Left ventricle myocardium superior (tissue), 1 donor: ENCODE data around the gene FAM118A. TPM values are rescaled to one million over a fixed set of nuclear protein-coding genes. Genes with fewer than 3 reads are reported as not detected.
A peak's percentile ranks its signal among the peaks of the same experiment; 100 is the strongest.
"Not testable (repeated sequence)": the region's sequence is repeated elsewhere in the genome, so short reads cannot be mapped to it uniquely, and the experiment has no call there.

Source experiments
- ATAC-seq: fragments of 200-7000 bp; cut with Tn5 transposase; one replicate; pipeline ENCODE4 v1.9.1; 2020; ENCODE audit warnings: mild to moderate bottlenecking, moderate library complexity
- DNase-seq: peaks from one replicate; pipeline ENCODE4 v3.0.0-alpha.2; 2020
- intact Hi-C: fragments of 100-400 bp; cut with micrococcal nuclease; formaldehyde crosslinking; loops from one replicate; pipeline ENCODE4 v1.11.0; 2022
- total RNA-seq: library from RNA; stranded (reverse); fragmentation: NEBNext Ultra II Directional; extraction: Animal tissue kit (Norgen Biotek cat#: 25700); gene quantifications from one replicate; pipeline ENCODE4 v1.2.1, GENCODE V29; 2021
- donor health status: DM: no; HTN: yes; CAD: no; lungs with severe emphysema.

Gene FAM118A
- total RNA-seq, 1 donor from 2014 or later: 20.7 TPM

- ATAC-seq, DNase-seq, intact Hi-C loops: not testable (repeated sequence)
These were observed 32.0 kb upstream of the FAM118A start for GRCh38 chr22:45277720-45278119.

- DNase-seq: no peak
- intact Hi-C loops: no loop called here
- no peak for ATAC-seq
These were observed 31.6 kb upstream of the FAM118A start for GRCh38 chr22:45278125-45278524.

GRCh38 chr22:45280587-45280980, 29.1 kb upstream of the FAM118A start:
- intact Hi-C loops: no loop called here
- DNase-seq (no peak), ATAC-seq (no peak)

- DNase-seq: no peak
- no peak for ATAC-seq
- intact Hi-C loops: no loop called here
These were observed 28.7 kb upstream of the FAM118A start for GRCh38 chr22:45281010-45281409.

- DNase-seq (peak; percentile 89), ATAC-seq (peak; percentile 96)
- intact Hi-C loops: no loop called here
These were observed 24.9 kb upstream of the FAM118A start, which contains the start of gene UPK3A for GRCh38 chr22:45284705-45285262. TSS of gene UPK3A (plus strand) at chr22:45284949. CDS start at chr22:45285014, 65 bp downstream.

- peak; percentile 34 for ATAC-seq
- no peak for DNase-seq
- intact Hi-C loops: no loop called here
These were observed 24.3 kb upstream of the FAM118A start for GRCh38 chr22:45285263-45286058.

- no peak for ATAC-seq
- intact Hi-C loops: no loop called here
- DNase-seq: no peak
These were observed 22.7 kb upstream of the FAM118A start for GRCh38 chr22:45286854-45287551.

- ATAC-seq (peak; percentile 59), DNase-seq (peak; percentile 56)
- intact Hi-C loops: no loop called here
These were observed 19.3 kb upstream of the FAM118A start for GRCh38 chr22:45290410-45290936.

GRCh38 chr22:45291061-45291930, 18.4 kb upstream of the FAM118A start:
- DNase-seq (no peak), ATAC-seq (no peak)
- intact Hi-C loops: no loop called here

GRCh38 chr22:45291931-45292290, 17.8 kb upstream of the FAM118A start:
- intact Hi-C loops: no loop called here
- ATAC-seq: no peak
- no peak for DNase-seq

- DNase-seq: no peak
- intact Hi-C loops: no loop called here
- ATAC-seq: no peak
These were observed 16.8 kb upstream of the FAM118A start for GRCh38 chr22:45292731-45293442.

GRCh38 chr22:45294030-45294429, 15.7 kb upstream of the FAM118A start:
- ATAC-seq (no peak), DNase-seq (no peak)
- intact Hi-C loops: no loop called here

GRCh38 chr22:45295004-45295403, 14.7 kb upstream of the FAM118A start:
- DNase-seq, intact Hi-C loops, ATAC-seq: not testable (repeated sequence)

GRCh38 chr22:45295492-45295891, 14.2 kb upstream of the FAM118A start:
- ATAC-seq (no peak), DNase-seq (no peak)
- intact Hi-C loops: no loop called here

GRCh38 chr22:45296628-45297297, 13.0 kb upstream of the FAM118A start:
- intact Hi-C loops: no loop called here
- DNase-seq (no peak), ATAC-seq (no peak)

GRCh38 chr22:45298934-45299505, 10.7 kb upstream of the FAM118A start:
- DNase-seq (no peak), ATAC-seq (no peak)
- intact Hi-C loops: no loop called here

GRCh38 chr22:45302751-45303150, 7.0 kb upstream of the FAM118A start:
- intact Hi-C loops: no loop called here
- DNase-seq (no peak), ATAC-seq (no peak)

- DNase-seq (no peak), ATAC-seq (no peak)
- intact Hi-C loops: no loop called here
These were observed 6.6 kb upstream of the FAM118A start for GRCh38 chr22:45303181-45303580.
